Activated CD4-positive, alpha-beta T cell treated with anti-CD3 and anti-CD28 coated beads, Interleukin-2, amount 10 ng/mL, durations not matched to agents 7 days and 5 days (primary cell): ENCODE measurements around the gene ARID1B. TPM values are rescaled to one million over a fixed set of nuclear protein-coding genes. Genes with fewer than 3 reads are reported as not detected.
"Not testable (repeated sequence)": the region's sequence is repeated elsewhere in the genome, so short reads cannot be mapped to it uniquely, and the experiment has no call there.

Source experiments
- CTCF ChIA-PET: fragments of 350-600 bp; sonication (Branson Sonifier 250); formaldehyde crosslinking; loops from one replicate; lab custom pipeline; 2021; ENCODE audit warnings: antibody characterized with exemption; lab: Charles Lee
- POLR2A ChIA-PET: fragments of 350-600 bp; sonication (Branson Sonifier 250); formaldehyde crosslinking; loops from one replicate; lab custom pipeline; 2021; ENCODE audit warnings: antibody characterized with exemption; lab: Charles Lee
- DNase-seq: peaks from one replicate; pipeline ENCODE4 v3.0.0-alpha.2; 2020
- H3K27ac Mint-ChIP-seq: one replicate; pipeline ENCODE4 v1.8.0; 2021; ENCODE audit warnings: mild to moderate bottlenecking, moderate library complexity, mixed read lengths
- H3K27me3 Mint-ChIP-seq: one replicate; pipeline ENCODE4 v1.8.0; 2021; ENCODE audit warnings: mixed read lengths
- H3K36me3 Mint-ChIP-seq: one replicate; pipeline ENCODE4 v1.8.0; 2021; ENCODE audit warnings: low read depth, mixed read lengths
- H3K4me1 Mint-ChIP-seq: one replicate; pipeline ENCODE4 v1.8.0; 2021; ENCODE audit warnings: mixed read lengths
- H3K4me3 Mint-ChIP-seq: one replicate; pipeline ENCODE4 v1.8.0; 2021; ENCODE audit warnings: mild to moderate bottlenecking, moderate library complexity, mixed read lengths
- H3K9me3 Mint-ChIP-seq: one replicate; pipeline ENCODE4 v1.8.0; 2021; ENCODE audit warnings: mixed read lengths
- total RNA-seq, 2 experiments: library from RNA; stranded (reverse); gene quantifications; one replicate each; pipeline ENCODE4 v1.2.3, GENCODE V29; 2021

ARID1B gene
- total RNA-seq, 2 experiments from 2014 or later, result 76.8 to 89.6 TPM

- DNase-seq, result no peak
- Mint-ChIP-seq H3K9me3 (no peaks in the 10 kb centered on the region), H3K27me3 (no peaks in the 10 kb centered on the region), H3K27ac (no peak overlapping the region), H3K4me1 (peaks cover 50% of the 10 kb centered on the region), H3K4me3 (no peak overlapping the region), H3K36me3 (no peaks in the 10 kb centered on the region)
- POLR2A ChIA-PET, result no interaction called here
- CTCF ChIA-PET, result interaction anchor here (0.6 kb wide), 1 partner anchor 28 kb away, joined by 4 read pairs; no protein-coding TSS in a partner anchor
These were observed 205.0 kb downstream of the ARID1B start for GRCh38 chr6:156982168-156982567.

GRCh38 chr6:156982864-156983263, 205.7 kb downstream of the ARID1B start:
- H3K4me1 Mint-ChIP-seq, result peaks cover 52% of the 10 kb centered on the region

GRCh38 chr6:156984178-156984738, 207.1 kb downstream of the ARID1B start:
- no peaks in the 10 kb centered on the region for H3K36me3 Mint-ChIP-seq
- no peaks in the 10 kb centered on the region for H3K27me3 Mint-ChIP-seq
- H3K27ac Mint-ChIP-seq, result peak overlapping the region; percentile 74
- ChIA-PET POLR2A (no interaction called here), CTCF (no interaction called here)
- H3K4me1 Mint-ChIP-seq, result peaks cover 58% of the 10 kb centered on the region
- DNase-seq, result peak; percentile 24
- no peaks in the 10 kb centered on the region for H3K9me3 Mint-ChIP-seq
- peak overlapping the region; percentile 13 for H3K4me3 Mint-ChIP-seq

More at GRCh38 chr6:156982864-156983263, 205.7 kb downstream of the ARID1B start:
- H3K27me3 Mint-ChIP-seq, H3K9me3 Mint-ChIP-seq, DNase-seq, CTCF ChIA-PET, POLR2A ChIA-PET, H3K4me3 Mint-ChIP-seq, H3K36me3 Mint-ChIP-seq: not testable (repeated sequence)
- H3K27ac Mint-ChIP-seq, result peak overlapping the region; percentile 41

GRCh38 chr6:156985309-156985708, 208.1 kb downstream of the ARID1B start:
- Mint-ChIP-seq H3K36me3 (no peaks in the 10 kb centered on the region), H3K27me3 (no peaks in the 10 kb centered on the region), H3K9me3 (no peaks in the 10 kb centered on the region), H3K27ac (no peak overlapping the region), H3K4me1 (peaks cover 58% of the 10 kb centered on the region), H3K4me3 (no peak overlapping the region)
- ChIA-PET POLR2A (no interaction called here), CTCF (interaction anchor here (1.5 to 1.9 kb wide), 2 partner anchors 10 to 83 kb away, joined by 3 to 4 read pairs; no protein-coding TSS in a partner anchor)
- no peak for DNase-seq

GRCh38 chr6:156988276-156989158, 211.3 kb downstream of the ARID1B start:
- DNase-seq, result no peak
- Mint-ChIP-seq H3K4me1 (peaks cover 38% of the 10 kb centered on the region), H3K9me3 (no peaks in the 10 kb centered on the region), H3K4me3 (no peak overlapping the region), H3K36me3 (no peaks in the 10 kb centered on the region), H3K27ac (peak overlapping the region; percentile 15), H3K27me3 (no peaks in the 10 kb centered on the region)
- ChIA-PET CTCF (interaction anchor here (0.6 kb wide), 1 partner anchor 1815 kb away, joined by 4 read pairs; no protein-coding TSS in a partner anchor), POLR2A (interaction anchor here (0.5 kb wide), 1 partner anchor 792 kb away, joined by 3 read pairs; no protein-coding TSS in a partner anchor)

GRCh38 chr6:156989159-156989806, 212.1 kb downstream of the ARID1B start:
- POLR2A ChIA-PET, result no interaction called here
- no peaks in the 10 kb centered on the region for H3K9me3 Mint-ChIP-seq
- DNase-seq, result no peak
- no peak overlapping the region for H3K27ac Mint-ChIP-seq
- peaks cover 31% of the 10 kb centered on the region for H3K4me1 Mint-ChIP-seq
- CTCF ChIA-PET, result interaction anchor here (0.6 kb wide), 1 partner anchor 1815 kb away, joined by 4 read pairs; no protein-coding TSS in a partner anchor
- no peaks in the 10 kb centered on the region for H3K27me3 Mint-ChIP-seq
- no peaks in the 10 kb centered on the region for H3K36me3 Mint-ChIP-seq
- H3K4me3 Mint-ChIP-seq, result no peak overlapping the region

- Mint-ChIP-seq H3K4me3 (no peak overlapping the region), H3K27me3 (no peaks in the 10 kb centered on the region), H3K4me1 (peaks cover 19% of the 10 kb centered on the region), H3K9me3 (no peaks in the 10 kb centered on the region), H3K27ac (no peak overlapping the region), H3K36me3 (no peaks in the 10 kb centered on the region)
- CTCF ChIA-PET, result interaction anchor here (0.6 kb wide), 2 partner anchors 62 to 243 kb away, joined by 3 to 4 read pairs; no protein-coding TSS in a partner anchor
- POLR2A ChIA-PET, result no interaction called here
- no peak for DNase-seq
These were observed 215.0 kb downstream of the ARID1B start for GRCh38 chr6:156992020-156992804.

GRCh38 chr6:156993713-156994112, 216.5 kb downstream of the ARID1B start:
- Mint-ChIP-seq H3K27ac (no peak overlapping the region), H3K4me3 (no peak overlapping the region), H3K9me3 (no peaks in the 10 kb centered on the region), H3K4me1 (peaks cover 6% of the 10 kb centered on the region), H3K27me3 (no peaks in the 10 kb centered on the region), H3K36me3 (no peaks in the 10 kb centered on the region)
- ChIA-PET CTCF (no interaction called here), POLR2A (no interaction called here)
- no peak for DNase-seq

- Mint-ChIP-seq H3K27me3 (no peaks in the 10 kb centered on the region), H3K27ac (no peak overlapping the region), H3K4me3 (no peak overlapping the region), H3K4me1 (no peaks in the 10 kb centered on the region), H3K9me3 (no peaks in the 10 kb centered on the region), H3K36me3 (no peaks in the 10 kb centered on the region)
- ChIA-PET CTCF (interaction anchor here (1.1 kb wide), 1 partner anchor 23 kb away, joined by 3 read pairs; no protein-coding TSS in a partner anchor), POLR2A (no interaction called here)
- no peak for DNase-seq
These were observed 217.3 kb downstream of the ARID1B start for GRCh38 chr6:156994215-156995076.

- no peaks in the 10 kb centered on the region for H3K9me3 Mint-ChIP-seq
- ChIA-PET POLR2A (no interaction called here), CTCF (interaction anchor here (0.5 to 1.1 kb wide), 3 partner anchors 10 to 149 kb away, joined by 3 to 5 read pairs (median 4); no protein-coding TSS in a partner anchor)
- H3K36me3 Mint-ChIP-seq, result no peaks in the 10 kb centered on the region
- no peak for DNase-seq
- H3K27me3 Mint-ChIP-seq, result no peaks in the 10 kb centered on the region
- H3K27ac Mint-ChIP-seq, result no peak overlapping the region
- H3K4me1 Mint-ChIP-seq, result no peaks in the 10 kb centered on the region
- no peak overlapping the region for H3K4me3 Mint-ChIP-seq
These were observed 218.3 kb downstream of the ARID1B start for GRCh38 chr6:156995502-156995901.

- Mint-ChIP-seq H3K9me3 (no peaks in the 10 kb centered on the region), H3K4me1 (no peaks in the 10 kb centered on the region), H3K27me3 (no peaks in the 10 kb centered on the region), H3K27ac (no peak overlapping the region), H3K4me3 (no peak overlapping the region), H3K36me3 (no peaks in the 10 kb centered on the region)
- no peak for DNase-seq
- CTCF ChIA-PET, result interaction anchor here (0.5 kb wide), 1 partner anchor 150 kb away, joined by 5 read pairs; no protein-coding TSS in a partner anchor
- POLR2A ChIA-PET, result no interaction called here
These were observed 219.1 kb downstream of the ARID1B start for GRCh38 chr6:156996265-156996664.
